DMS153 (cell line): ENCODE measurements around the gene HOMER2.

Experiments
- DNase-seq: peaks from one replicate; lab custom pipeline; 2025; lab: John Stamatoyannopoulos, UW

The HOMER2 gene

DNA sequence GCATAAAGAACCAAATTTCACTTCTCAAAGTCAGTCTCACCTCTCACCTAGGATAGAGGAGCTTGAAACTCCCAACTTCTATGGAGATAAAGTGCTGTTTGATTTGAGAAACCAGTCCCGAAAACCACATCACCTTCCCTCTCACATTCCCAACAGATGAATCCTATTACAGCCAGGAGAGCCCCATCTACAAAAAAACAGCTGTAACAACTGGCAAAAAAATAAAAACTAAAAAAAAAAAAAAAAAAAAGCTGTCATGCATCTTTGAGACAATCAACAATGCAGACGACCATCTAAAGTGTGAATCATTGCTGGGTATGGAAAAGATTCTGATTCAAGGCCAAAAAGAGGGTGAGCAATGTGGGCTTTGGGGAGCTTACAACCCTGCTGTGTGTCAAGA is 23.8 kb downstream of the HOMER2 start:
- DNase-seq, result no peak

DNA sequence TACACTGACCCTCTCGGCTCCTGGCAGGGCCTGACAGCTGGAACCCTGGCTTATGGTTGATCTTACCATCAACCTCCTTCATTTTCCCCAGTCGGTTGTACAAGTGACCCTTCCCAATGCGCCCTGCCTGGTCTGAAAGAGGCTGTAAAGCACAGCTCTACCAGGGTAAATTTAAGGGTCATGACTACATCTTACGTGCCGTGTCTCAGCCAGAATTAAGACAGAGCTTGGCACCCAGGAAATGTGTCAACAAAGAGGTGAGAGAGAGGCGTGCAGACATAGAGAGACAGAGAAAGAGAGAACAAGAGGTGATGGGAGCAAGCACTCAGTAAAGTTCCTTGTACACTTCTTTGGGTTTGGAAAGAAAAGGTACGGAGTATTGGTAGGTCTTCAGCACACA is 28.8 kb downstream of the HOMER2 start:
- DNase-seq, result no peak

DNA sequence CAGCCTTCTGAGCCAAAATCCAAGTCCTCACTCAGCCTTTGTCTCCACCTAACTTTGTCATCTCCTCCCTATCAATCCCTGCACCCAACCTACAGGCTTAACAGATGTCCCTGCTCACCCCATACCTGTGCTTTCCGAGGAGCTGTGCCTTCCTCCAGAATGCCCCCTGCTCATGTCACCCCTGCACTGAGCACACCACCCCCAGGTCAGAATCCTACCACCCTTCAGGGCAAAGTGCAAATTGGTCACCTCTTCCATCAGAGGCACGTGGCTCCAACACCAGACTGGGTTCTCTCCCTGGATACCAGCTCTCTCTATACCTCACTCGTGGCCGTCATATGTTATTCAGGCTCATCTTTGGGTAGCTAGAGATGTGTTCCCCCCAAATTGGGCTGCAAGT is 29.8 kb downstream of the HOMER2 start:
- no peak for DNase-seq

DNA sequence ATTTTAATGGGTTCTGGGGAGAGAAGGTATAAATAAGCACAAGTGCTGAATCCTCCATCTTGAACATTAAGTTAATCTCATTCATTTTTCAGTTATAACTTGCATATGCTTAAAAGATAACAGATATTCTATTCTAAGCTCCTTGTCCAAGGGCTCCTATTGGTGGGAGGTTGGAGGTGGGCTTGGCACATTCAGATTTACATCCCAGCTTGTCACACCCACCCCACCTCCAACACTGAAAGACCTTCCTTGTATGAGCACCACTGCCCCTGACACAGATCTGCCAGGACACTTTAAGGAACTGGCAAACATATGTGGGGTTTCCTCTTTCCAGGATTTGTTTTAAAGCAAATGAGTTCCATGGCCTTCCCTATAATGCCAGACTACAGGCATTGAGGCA is 30.6 kb downstream of the HOMER2 start:
- no peak for DNase-seq

DNA sequence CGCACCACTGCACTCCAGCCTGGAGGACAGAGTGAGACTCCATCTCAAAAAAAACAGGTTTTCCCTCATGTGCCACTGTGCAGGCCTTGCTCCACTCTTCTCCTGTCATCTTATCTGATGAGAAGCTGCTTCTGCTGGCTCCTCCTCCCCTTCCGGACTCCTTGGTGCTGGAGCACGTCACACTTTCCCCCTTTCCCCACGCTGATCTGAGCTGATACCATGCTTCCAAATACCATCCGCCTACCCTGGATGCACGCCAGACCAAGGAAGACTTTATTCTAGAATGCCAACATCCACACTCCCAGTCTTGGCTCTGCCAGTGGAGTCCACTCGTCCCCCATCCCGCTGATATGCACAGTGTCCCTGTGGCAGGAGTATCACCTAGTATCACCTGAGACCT is 31.3 kb downstream of the HOMER2 start:
- DNase-seq, result no peak

DNA sequence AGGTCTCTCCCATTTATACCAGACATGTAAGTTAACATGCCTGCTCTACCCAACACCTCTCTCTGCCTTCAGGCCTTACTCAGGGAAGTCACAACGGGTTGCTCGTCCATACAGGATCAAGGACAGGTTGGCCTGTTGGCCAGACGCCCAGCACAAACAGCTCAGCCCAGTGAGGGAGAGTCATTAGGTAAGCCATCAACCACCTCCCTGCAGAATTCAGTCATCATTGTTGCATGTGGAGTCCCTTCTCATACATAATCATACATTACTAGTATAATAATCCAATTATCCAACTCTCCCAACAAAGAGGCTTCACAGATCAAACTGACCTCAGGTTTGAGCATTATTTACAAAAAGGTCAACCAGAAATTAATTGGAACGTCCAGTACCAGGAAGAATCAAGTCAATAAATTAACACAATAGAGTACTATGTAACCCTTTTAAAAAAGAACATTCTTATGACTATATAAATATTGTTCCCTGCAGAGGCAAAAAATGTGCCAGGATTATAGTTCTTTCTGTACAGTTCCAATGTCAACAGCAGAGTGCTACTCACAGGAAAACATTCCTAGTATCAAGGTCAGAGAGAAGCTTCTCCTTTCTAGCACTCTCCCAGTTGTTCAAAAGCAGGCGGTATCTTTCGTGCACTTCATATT is 33.2 kb downstream of the HOMER2 start:
- peak; percentile 30 for DNase-seq

DNA sequence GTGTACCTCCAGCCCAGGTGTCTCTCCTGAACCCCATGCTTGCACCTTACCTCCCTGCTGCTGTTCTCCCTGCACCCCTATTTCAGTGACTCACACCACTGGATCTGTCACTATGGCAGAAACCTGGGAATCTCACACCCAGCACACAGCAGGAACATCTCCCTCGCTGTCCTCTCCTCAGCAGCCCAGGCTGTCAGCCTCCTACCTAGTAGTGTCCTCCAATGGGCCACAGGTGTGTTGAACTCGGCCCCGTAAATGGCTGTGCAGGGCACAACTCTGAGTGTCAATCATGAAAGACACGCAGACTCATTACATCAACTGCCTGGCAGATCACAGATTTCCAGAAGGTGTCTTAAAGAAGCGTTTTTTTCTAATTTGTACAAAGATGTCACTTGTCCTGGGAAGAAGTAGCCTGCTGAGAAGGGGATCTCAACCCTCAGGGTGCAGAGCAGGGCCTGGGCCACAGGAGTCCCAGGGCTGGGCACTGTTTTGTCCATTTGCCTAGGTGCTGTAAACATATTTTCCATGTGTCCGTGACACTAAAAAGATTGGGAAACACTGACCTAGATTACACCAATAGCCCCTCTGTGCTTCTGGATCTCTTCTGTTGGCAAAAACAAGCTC is 33.8 kb downstream of the HOMER2 start:
- DNase-seq, result no peak

DNA sequence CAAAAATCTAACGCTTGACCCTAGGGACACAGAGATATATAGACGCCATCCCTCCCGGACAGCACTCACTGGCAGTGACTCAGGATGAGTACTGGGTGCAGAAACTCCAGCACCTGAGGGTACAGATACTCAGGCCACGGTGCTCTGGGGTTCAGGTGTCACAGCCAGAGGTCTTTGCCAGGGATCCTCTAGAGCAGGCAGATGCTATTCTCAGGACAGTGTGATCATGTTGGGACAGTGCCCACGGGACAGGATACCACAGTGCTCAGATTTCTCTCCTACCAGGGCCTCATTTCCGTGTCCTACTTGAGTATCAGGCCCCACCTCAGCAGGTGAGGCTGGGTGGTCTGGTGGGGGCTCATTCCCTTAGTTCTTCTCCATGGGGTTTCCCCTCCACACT is 34.4 kb downstream of the HOMER2 start:
- DNase-seq, result no peak

DNA sequence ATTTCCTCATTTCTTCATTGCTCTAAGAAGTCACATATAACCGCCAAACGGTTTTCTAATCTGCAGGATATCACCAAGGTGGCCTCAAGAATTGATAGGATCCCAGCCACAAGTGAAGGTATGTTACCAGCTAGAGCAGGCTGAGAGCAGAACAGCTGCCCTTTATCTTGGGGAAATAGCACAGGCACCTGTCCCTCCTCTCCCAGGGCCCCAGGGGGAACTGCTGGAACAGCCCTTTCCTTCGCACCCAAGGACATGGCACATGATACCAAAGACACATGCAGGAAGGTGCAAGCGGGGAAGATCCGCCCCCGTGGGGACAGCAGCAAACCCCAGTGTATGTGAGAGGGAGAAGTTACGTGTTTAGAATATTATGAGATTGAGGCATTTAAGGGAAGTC is 35.3 kb downstream of the HOMER2 start:
- no peak for DNase-seq

DNA sequence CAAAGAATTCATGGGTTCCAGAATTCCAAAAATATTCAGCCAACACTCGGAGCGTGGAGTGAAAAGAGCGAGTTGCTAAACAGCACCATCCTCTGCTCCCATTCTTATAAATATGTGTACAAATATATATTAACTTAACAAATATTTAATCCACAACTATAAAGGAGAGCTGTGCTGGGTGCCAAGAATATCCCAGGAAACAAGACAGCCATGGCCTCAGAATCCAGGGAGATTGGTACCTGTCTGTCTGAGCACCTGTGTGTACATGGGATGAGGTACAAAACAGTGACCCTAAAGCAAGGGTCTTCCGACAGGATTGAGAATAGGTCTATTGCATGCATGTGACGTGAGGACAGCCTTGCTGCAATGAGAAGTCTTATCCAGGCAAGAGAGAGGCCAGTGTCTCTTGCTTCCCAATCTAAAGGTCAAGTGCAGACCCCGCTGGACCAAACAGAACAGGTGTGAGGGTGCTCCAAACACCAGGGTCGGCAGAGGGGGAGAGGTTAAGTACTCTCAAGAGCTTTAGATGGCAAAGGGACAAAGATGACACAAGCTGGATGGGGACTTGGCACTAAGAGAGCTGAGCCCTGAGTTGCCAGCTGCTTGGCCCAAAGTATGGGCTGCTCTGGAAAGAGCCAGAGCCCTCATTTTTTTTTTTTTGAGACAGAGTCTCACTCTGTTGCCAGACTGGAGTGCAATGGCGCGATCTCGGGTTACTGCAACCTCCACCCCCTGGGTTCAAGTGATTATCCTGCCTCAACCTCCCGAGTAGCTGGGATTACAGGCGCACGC is 36.2 kb downstream of the HOMER2 start:
- DNase-seq, result no peak

DNA sequence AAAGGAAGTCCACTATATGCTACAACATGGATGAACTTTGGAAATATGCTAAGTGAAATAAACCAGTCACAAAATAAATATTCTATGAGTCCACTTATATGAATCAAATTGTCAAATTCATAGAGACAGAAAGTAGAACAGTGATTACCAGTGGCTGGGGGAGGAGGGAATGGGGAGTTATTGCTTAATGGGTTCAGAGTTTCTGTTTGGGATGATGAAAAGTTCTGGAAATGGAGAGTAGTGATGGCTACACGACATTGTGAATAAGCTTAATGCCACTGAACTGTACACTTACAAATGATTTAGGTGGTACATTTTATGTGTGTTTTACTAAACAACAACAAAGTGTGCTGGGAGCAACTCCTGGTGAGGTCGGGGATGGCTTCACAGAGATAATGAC is 38.1 kb downstream of the HOMER2 start:
- DNase-seq, result no peak

DNA sequence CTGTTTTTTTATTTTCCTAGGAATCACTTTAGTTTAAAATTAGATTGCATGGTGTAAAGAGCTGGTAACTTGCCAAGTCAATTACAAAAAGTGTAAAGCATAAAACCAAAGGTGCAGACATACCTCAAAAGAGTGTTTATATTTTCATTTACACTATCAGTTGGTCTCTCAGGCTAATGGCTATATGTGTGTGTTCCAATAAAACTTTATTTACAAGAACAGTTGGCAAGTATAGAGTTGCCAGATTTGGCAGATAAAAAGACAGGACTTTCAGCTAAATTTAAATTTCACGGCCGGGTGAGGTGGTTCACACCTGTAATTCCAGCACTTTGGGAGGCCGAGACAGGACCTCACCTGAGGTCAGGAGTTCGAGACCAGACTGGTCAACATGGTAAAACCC is 41.1 kb downstream of the HOMER2 start:
- DNase-seq, result no peak

DNA sequence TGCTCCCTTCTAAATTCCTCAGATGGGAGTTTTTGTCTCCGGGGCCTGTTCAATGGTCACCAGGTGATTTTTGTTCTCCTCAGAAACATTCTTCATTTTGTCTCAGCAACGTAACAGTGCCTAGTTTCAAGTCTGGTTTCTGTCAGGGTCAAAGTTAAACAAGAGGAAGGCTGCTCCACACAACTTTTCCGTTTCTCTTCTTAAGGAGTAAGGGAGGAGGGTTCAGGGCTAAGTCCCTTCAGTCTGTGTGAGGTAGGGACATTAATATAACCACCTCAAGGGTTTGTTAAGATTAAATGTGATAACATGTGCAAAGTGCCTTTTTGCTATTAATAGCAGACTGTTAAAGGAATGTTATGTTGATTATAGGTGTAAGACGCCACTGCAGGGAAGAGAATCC is 41.8 kb downstream of the HOMER2 start:
- no peak for DNase-seq

DNA sequence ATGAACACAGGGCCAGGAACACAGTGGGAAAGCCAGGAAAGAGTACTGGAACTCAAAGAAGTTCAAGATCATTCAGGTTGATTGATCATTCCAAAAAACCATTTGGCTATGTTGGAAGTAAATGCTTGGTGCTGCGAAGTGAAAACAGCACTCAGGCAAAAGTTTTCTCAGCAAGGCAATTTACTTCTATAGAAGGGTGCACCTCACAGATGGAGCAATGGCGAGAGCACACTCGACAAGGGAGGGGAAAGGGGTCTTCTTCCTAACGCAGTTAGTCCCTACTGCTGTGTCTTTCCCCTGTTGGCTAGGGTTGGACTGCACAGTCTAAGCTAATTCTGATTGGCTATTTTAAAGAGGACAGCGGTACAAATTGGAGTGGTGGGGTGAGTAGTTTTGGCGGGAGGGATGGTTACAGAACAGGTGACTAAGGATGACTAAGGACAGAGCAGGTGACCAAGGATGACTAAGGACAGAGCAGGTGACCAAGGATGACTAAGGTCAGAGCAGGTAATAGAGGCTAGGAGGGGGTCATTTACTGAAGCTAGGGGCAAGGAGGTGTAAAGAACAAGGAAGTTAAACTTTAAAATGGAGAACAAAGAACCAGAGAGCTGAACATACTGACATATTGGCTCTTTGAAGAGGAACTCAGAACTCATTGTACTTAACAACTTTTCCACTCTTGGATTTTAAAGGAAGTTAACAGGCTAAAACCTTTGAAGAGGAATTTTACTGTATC is 43.3 kb downstream of the HOMER2 start:
- no peak for DNase-seq

DNA sequence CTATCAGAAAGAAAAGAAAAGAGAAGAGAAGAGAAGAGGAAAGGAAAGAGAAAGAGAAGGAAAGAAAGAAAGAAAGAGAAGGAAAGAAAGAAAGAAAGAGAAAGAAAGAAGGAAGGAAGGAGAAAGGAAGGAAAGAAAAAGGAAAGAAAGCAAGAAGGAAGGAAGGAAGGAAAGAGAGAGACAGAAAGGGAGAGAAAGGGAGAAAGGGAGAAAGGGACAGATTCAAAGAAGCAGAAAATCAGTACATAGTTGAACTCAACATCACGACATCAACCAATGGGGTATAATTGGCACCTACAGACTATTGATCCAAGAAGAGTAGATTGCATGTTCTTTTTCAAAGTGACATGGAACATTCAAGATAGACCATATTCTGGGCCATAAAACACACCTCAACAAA is 45.2 kb downstream of the HOMER2 start:
- no peak for DNase-seq

DNA sequence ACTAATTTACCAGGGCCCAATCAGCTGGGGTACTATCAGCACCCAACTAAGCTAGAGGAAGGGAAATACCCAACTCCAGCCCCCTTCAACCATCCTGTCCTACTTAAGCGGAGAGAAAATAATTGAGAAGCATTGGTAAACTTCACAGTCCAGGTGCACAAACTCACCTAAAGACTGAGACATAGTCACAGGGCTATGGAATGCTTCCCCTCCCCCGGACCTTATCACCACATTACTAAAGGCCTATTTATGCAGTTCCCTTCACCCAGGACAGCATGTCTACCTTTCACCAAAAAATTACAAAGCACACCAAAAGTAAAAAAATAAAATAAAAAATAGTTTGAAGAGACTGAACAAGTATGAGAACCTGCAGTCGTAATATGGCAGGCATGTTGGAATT is 47.9 kb downstream of the HOMER2 start:
- DNase-seq, result no peak

DNA sequence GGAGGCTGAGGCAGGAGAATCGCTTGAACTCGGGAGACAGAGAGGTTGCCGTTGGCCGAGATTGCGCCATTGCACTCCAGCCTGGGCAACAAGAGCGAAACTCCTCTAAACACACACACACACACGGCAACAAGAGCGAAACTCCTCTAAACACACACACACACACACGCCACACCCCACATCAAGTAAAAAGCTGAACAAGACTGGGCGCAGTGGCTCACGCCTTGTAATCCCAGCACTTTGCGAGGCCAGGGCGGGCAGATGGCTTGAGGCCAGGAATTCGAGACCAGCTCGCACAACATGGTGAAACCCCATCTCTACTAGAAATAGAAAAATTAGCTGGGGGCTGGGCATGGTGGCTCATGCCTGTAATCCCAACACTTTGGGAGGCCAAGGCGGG is 49.0 kb downstream of the HOMER2 start:
- no peak for DNase-seq

DNA sequence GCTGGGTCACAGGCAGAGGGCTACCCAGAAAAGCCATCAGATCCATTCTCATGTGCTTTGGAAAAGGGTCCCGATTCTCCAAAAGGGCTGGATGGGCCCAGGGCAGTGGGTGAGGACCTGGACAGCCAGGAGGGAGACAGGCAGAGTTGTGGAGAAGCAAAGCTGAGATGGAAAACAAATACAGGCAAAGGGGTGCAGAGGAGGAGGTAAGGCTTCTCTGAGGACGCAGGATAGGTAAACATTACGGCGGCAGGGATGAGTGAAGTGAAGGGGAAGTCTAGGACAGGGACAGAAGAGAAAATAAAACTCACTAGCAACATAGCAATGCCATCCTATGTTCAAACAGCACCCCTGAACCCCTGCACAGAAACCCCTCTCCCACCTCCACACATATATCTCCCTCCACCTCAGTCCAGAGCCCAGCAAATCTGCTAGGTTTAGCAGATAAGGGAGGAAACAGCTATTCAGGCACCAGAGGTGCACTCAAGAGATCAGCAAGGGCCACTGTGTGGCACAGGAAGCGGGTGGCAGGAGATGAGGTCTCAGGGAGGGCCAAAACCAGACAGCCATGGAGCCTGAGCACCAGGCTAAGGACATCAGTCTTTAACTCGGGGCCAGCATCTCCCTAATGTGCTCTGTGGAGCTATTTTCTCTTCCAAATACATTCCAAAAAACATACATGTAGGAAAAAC is 51.3 kb downstream of the HOMER2 start:
- DNase-seq, result no peak

DNA sequence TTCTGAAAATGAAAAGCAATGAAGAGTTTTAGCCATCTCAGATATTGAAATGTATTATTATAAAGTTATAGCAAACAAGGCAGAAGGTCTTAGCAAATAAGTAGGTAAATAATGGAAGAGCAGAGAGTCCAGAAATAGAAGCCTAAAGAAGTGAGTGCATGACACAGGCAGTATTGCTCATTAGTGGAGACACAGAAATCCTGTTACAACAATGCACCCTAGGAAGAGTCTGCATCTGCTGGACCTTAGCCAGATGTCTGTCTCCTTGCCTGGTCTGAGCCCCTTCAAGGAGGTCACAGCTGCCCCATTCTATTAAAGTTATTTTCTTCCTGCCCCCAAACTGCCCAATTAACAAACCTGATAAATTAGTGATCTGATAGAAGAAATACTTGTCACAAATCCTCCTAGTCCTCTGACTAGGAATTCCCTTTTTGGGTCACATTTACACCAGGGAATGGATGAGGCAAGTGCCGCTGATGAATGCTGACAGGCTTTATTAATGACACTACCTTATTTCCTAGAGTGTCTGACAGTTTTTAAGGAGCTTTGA is 51.9 kb downstream of the HOMER2 start:
- DNase-seq, result no peak

DNA sequence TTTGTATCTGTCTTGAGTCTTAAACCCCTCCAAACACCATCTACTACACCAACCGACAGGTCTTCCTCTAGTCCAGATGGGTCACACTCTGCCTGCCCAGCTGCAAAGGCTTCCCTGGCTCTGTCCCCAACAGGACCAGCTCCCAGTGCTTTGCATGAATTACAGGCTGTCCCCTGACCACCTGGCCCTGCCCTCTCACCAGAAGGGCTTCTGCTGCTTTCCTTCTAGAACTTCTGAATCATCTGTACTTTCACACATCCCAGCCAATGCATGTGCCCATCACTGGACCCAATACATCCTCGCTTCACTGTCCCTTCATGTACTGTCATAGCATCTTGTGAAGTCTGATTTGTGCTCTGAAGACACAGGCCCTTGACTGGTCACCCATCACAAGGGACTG is 53.6 kb downstream of the HOMER2 start:
- no peak for DNase-seq

DNA sequence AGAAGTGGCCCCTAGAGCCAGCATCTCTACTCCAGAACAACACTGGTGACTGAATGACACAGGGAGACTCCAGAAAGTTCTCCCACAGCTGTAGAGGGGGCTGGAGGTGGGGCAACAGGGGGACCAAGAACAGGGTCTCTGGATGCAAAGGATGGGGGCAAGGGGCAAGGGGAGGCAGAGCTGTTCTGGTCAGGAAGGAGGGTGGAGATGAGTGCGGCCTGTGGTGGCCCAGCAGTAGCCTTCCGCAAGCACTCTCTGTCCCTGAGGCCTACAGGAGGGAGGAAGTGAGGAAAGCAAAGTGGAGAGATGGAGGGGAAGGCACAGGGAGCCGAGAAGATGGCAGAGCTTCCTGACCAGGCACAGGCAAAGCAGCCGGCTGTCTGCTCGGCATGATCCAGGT is 56.5 kb downstream of the HOMER2 start:
- no peak for DNase-seq

DNA sequence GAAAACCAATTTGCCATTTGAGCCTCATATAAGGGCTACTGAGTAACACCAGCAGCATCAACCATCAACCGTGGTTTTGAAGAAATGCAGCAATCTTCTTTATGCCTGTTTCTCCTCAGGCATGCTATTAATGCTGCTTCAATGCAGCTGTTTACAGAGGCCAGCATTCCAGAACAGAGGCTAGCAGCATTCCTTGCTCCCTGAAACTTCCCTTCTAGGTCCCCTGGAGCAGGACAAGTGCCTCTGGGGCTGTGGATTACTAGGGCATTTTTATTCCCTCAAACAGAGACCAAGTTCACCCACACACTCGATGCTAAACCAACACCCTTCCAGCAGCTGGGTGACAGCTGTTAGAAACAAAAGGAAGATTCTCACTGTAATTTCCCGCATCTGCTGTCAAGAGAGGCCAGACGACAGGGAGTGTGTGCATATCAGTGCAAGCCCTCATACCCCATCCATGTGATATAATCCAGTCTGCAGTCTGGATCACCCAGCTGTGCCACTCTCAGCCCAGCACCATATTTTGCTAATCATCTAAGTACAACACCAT is 57.5 kb downstream of the HOMER2 start:
- no peak for DNase-seq
